Activated CD8-positive, alpha-beta T cell treated with anti-CD3 and anti-CD28 coated beads for 36 hours (primary cell): ENCODE data around the gene HDAC5. TPM values are rescaled to one million over a fixed set of nuclear protein-coding genes. Genes with fewer than 3 reads are reported as not detected.

Experiments used
- ATAC-seq: fragments of 200-7000 bp; cut with Tn5 transposase; one replicate; pipeline ENCODE4 v1.10.0; 2021; ENCODE audit warnings: mild to moderate bottlenecking, moderate library complexity
- CTCF ChIA-PET: fragments of 350-600 bp; sonication (Branson Sonifier 250); formaldehyde crosslinking; loops from one replicate; lab custom pipeline; 2021; ENCODE audit warnings: antibody characterized with exemption; lab: Charles Lee
- POLR2A ChIA-PET: fragments of 350-600 bp; sonication (Branson Sonifier 250); formaldehyde crosslinking; loops from one replicate; lab custom pipeline; 2021; ENCODE audit warnings: antibody characterized with exemption; lab: Charles Lee
- DNase-seq: peaks from one replicate; pipeline ENCODE4 v3.0.0-alpha.2; 2020
- H3K27ac Mint-ChIP-seq: one replicate; pipeline ENCODE4 v1.8.0; 2021; ENCODE audit warnings: mild to moderate bottlenecking, mixed read lengths
- H3K27me3 Mint-ChIP-seq: one replicate; pipeline ENCODE4 v1.8.0; 2021; ENCODE audit warnings: mixed read lengths
- H3K36me3 Mint-ChIP-seq: one replicate; pipeline ENCODE4 v1.8.0; 2021; ENCODE audit warnings: low read depth, mixed read lengths
- H3K4me1 Mint-ChIP-seq: one replicate; pipeline ENCODE4 v1.8.0; 2021; ENCODE audit warnings: low read depth, mixed read lengths
- H3K4me3 Mint-ChIP-seq: one replicate; pipeline ENCODE4 v1.8.0; 2021; ENCODE audit warnings: mild to moderate bottlenecking, moderate library complexity, mixed read lengths
- H3K9me3 Mint-ChIP-seq: one replicate; pipeline ENCODE4 v1.8.0; 2021; ENCODE audit warnings: mixed read lengths
- CTCF ChIP-seq: fragments of 200-600 bp; IDR thresholded peaks from one replicate; pipeline ENCODE4 v1.8.0; 2022; ENCODE audit warnings: antibody characterized with exemption, mild to moderate bottlenecking
- intact Hi-C: fragments of 100-400 bp; cut with micrococcal nuclease; formaldehyde crosslinking; loops from one replicate; pipeline ENCODE4 v1.10.0; 2022
- total RNA-seq, 2 experiments: library from RNA; stranded (reverse); gene quantifications; one replicate each; pipeline ENCODE4 v1.2.3, GENCODE V29; 2021

The HDAC5 gene
- total RNA-seq, 2 experiments from 2014 or later = 19.1 to 19.3 TPM

DNA sequence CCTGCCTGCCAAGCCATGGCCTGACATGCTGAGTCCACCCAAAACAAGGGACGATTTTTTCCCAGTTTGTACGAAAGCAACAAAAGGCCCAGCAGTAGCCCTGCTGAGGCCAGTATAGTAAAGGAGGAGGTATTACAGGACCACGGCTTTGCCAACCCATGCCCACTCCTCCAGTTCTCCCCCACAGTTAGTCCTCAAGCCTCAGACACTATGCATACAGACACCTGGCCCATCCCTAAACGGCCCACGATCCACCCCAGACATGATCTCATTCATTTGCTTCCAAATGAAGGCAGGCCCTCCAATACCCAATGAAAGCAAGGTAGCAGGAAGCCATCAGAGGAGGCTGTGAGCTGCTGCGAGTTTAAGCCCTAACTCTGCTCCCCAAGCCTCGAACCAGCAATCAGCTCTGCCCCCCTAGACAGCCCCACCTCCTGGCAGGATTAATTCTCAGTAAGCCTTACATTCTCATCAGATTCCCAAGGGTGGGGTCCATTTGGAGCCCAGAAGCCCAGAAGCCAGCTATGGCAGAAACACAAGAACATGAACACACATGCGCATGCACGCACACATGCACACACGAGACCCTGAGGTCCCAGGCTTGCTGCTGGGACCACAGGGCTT lies 4.9 kb downstream of the HDAC5 start:
- H3K4me1 Mint-ChIP-seq = peaks cover 21% of the 10 kb centered on the region
- ChIA-PET POLR2A (interaction anchor here (1.0 to 2.2 kb wide), 2 partner anchors 49 to 52 kb away, joined by 4 to 6 read pairs; partner anchors contain the start of gene LSM12), CTCF (no interaction called here)

GRCh38 chr17:44117351-44117750 lies 6.1 kb downstream of the HDAC5 start:
- Mint-ChIP-seq H3K36me3 (no peaks in the 10 kb centered on the region), H3K4me3 (no peak overlapping the region), H3K27me3 (no peaks in the 10 kb centered on the region), H3K9me3 (no peaks in the 10 kb centered on the region), H3K4me1 (peaks cover 19% of the 10 kb centered on the region), H3K27ac (no peak overlapping the region)
- ChIA-PET POLR2A (interaction anchor here (1.3 to 2.2 kb wide), 3 partner anchors 14 to 51 kb away, joined by 3 to 6 read pairs (median 3); partner anchors contain the start of gene LSM12), CTCF (interaction anchor here (0.6 to 3.1 kb wide), 5 partner anchors 12 to 174 kb away, joined by 3 to 11 read pairs (median 5); no protein-coding TSS in a partner anchor)
- TF ChIP-seq CTCF = no peak
- ATAC-seq (no peak), DNase-seq (no peak)
- intact Hi-C loops = no loop called here

More for the DNA sequence above, 4.9 kb downstream of the HDAC5 start:
- no peak for ATAC-seq
- Mint-ChIP-seq H3K27me3 (no peaks in the 10 kb centered on the region), H3K9me3 (no peaks in the 10 kb centered on the region), H3K4me3 (no peak overlapping the region), H3K27ac (no peak overlapping the region), H3K36me3 (no peaks in the 10 kb centered on the region)
- DNase-seq = no peak
- intact Hi-C loops = no loop called here
- no peak for TF ChIP-seq CTCF

GRCh38 chr17:44115585-44116415 lies 7.6 kb downstream of the HDAC5 start:
- H3K4me3 Mint-ChIP-seq = no peak overlapping the region
- intact Hi-C loops = no loop called here

DNA sequence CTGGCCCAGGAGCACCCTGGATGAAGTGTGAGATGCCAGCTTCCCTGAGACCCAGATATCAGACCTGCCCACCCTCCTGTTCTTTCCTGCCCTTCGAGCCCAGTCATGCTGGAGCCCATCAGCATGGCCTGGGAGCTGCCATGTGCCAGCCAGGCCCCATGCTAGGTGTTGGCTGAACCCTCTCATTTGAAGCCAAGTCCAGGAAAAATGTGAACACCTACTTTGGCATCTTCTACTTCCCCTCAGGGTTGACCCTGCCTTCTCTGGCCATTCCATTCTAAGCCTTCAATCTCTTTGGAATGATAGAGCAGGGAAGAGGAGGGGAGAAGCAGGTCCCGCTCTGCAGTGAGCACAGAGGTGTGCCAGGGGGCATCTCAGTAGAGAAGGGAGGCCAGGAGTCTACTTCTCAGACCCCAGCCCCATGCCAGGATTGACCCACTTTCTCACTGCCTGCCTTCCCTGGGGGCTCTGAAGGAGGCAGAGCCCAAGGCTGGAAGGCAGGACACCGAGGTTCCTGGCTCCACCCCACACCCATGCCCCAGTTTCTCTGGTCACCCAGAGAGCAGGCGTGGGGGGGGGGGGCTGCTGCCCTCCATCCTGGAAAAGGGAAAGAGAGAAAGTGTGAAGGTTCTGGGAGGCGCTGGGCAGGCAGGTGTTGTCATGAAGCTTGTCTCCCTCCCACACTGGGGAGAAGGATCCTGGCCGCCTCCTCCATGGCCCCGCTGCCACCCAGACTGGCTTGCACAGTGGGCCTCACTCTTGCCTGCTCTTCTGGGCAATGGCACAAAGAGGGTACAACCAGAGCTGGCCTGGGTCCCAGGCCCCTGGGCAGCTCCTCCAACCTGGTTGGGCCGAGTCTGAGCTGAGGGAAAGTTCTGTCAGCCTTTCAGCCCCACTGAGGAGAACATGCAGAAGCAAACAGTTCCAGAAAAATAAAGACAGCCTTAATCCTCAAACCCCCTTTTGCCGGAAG lies 9.3 kb downstream of the HDAC5 start:
- Mint-ChIP-seq H3K36me3 (no peaks in the 10 kb centered on the region), H3K27ac (no peak overlapping the region), H3K4me3 (no peak overlapping the region), H3K4me1 (peaks cover 9% of the 10 kb centered on the region), H3K9me3 (no peaks in the 10 kb centered on the region), H3K27me3 (no peaks in the 10 kb centered on the region)
- ATAC-seq (no peak), DNase-seq (no peak)
- ChIA-PET CTCF (interaction anchor here (0.7 to 2.1 kb wide), 7 partner anchors 9 to 37 kb away, joined by 3 to 10 read pairs (median 4); partner anchors contain the start of gene HDAC5), POLR2A (interaction anchor here (1.2 kb wide), 1 partner anchor 8 kb away, joined by 4 read pairs; no protein-coding TSS in a partner anchor)
- TF ChIP-seq CTCF = no peak
- intact Hi-C loops = no loop called here

More at GRCh38 chr17:44115585-44116415, 7.6 kb downstream of the HDAC5 start:
- peak; percentile 77 for TF ChIP-seq CTCF
- Mint-ChIP-seq H3K27ac (no peak overlapping the region), H3K9me3 (no peaks in the 10 kb centered on the region), H3K4me1 (peaks cover 14% of the 10 kb centered on the region), H3K27me3 (no peaks in the 10 kb centered on the region), H3K36me3 (no peaks in the 10 kb centered on the region)
- ChIA-PET POLR2A (interaction anchor here (1.1 to 1.3 kb wide), 4 partner anchors 13 to 55 kb away, joined by 3 to 4 read pairs (median 3); partner anchors contain the start of gene LSM12), CTCF (interaction anchor here (0.6 to 3.1 kb wide), 23 partner anchors 8 to 408 kb away, joined by 3 to 11 read pairs (median 4); partner anchors contain the start of genes HDAC5 and HROB)
- no peak for ATAC-seq
- peak; percentile 42 for DNase-seq
